HTR-8/SVneo (cell line): ENCODE measurements around the gene CNTNAP2.
"Not testable (repeated sequence)": the region's sequence is repeated elsewhere in the genome, so short reads cannot be mapped to it uniquely, and the experiment has no call there.

Experiments
- DNase-seq: peaks from one replicate; pipeline ENCODE4 v3.0.0; 2011; ENCODE audit warnings: low spot score, mixed read lengths; ENCODE audit not compliant: insufficient read length
- FAIRE-seq: peaks from 2 replicates; lab custom pipeline; 2011; peaks lifted over from hg19 to GRCh38; lab: Jason Lieb, UNC

The CNTNAP2 gene

GRCh38 chr7:147044941-147045340, 928.3 kb downstream of the CNTNAP2 start:
- no peak for DNase-seq

GRCh38 chr7:147047696-147048095, 931.1 kb downstream of the CNTNAP2 start:
- FAIRE-seq (no peak), DNase-seq (no peak)

More at GRCh38 chr7:147044941-147045340, 928.3 kb downstream of the CNTNAP2 start:
- no peak for FAIRE-seq

GRCh38 chr7:147048864-147049263, 932.3 kb downstream of the CNTNAP2 start:
- DNase-seq (no peak), FAIRE-seq (no peak)

- DNase-seq = no peak
- FAIRE-seq = no peak
Observed at GRCh38 chr7:147052818-147053217, 936.2 kb downstream of the CNTNAP2 start.

DNA sequence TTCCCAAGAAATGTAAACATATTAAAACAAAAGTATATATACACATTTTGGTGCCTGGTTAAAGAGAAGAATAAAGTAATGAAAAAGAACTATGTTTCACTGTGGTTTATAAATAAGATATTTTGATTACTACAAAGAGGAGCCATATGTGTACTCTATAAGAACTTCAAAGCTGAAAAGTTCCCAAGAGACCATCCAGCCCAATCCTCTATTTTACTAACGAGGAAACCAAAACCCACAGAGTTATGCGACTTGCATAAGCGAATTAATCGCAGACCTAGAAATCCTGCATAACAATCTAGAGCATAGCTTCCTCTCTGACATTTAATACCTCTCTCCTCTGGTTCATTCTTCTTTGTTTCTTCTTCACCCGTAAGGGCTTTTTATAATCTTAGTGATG, 937.1 kb downstream of the CNTNAP2 start:
- DNase-seq = no peak
- FAIRE-seq = no peak

- DNase-seq (no peak), FAIRE-seq (no peak)
Observed at GRCh38 chr7:147060070-147060469, 943.5 kb downstream of the CNTNAP2 start.

- DNase-seq = no peak
- FAIRE-seq = no peak
Observed at GRCh38 chr7:147062897-147063296, 946.3 kb downstream of the CNTNAP2 start.

DNA sequence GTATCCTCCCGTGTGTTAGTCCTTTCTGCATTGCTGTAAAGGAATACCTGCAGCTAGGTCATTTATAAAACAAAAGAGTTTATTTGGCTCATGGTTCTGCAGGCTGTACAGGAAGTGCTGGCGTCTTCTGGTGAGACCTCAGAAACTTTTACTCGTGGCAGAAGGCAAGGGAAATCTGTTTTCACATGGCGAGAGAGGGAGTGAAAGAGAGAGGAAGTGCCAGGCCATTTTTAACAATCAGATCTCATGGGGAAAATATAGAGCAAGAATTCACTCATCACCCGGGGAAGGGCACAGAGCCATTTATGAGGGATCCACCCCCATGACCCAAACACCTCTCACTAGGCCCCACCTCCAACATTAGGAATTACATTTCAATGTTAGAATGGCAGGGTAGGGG, 952.2 kb downstream of the CNTNAP2 start:
- no peak for DNase-seq
- no peak for FAIRE-seq

- DNase-seq (no peak), FAIRE-seq (no peak)
Observed at GRCh38 chr7:147069771-147070170, 953.2 kb downstream of the CNTNAP2 start.

DNA sequence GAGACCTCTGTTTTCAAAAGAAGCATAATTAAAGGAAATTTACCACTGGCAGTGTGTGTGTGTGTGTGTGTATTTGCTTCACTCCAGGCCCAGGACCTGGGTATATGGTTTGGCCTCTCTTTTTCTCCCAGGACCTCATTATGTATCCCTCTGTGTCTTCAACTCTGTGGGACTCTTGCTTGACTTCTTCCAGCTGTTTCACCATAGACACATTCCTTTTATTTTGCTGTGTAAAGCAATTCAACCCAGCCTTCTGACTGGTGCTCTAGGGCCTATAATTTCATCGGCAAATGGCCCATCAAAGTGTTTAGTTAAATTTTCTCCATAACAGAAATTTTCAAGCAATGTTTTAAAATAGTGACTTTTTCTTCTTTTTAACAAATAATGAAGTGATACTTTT, 954.3 kb downstream of the CNTNAP2 start:
- no peak for FAIRE-seq
- no peak for DNase-seq

- no peak for FAIRE-seq
- DNase-seq = no peak
Observed at GRCh38 chr7:147071536-147071935, 954.9 kb downstream of the CNTNAP2 start.

GRCh38 chr7:147078312-147078711, 961.7 kb downstream of the CNTNAP2 start:
- FAIRE-seq = no peak
- DNase-seq = no peak

GRCh38 chr7:147079083-147079482, 962.5 kb downstream of the CNTNAP2 start:
- FAIRE-seq (no peak), DNase-seq (no peak)

GRCh38 chr7:147079921-147080420, 963.4 kb downstream of the CNTNAP2 start:
- FAIRE-seq (no peak), DNase-seq (no peak)

DNA sequence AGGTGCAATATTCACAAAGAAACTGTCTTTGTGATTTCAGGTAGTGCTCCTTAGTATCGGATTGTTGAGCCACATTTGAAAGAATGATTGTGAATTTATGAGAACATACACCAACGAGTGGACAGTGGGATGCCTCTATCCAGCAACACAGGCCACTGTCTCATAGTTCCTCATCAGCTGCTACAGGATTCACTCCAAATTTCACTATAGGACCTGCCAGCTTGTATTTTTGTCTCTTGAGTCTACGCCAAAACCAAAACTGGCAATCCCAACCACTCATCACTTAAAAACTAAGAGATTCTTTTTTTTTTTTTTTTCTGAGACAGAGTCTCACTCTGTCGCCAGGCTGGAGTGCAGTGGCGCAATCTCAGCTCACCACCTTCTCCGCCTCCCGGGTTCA, 964.5 kb downstream of the CNTNAP2 start:
- FAIRE-seq (no peak), DNase-seq (no peak)

- no peak for FAIRE-seq
- no peak for DNase-seq
Observed at GRCh38 chr7:147089051-147089461, 972.5 kb downstream of the CNTNAP2 start.

GRCh38 chr7:147089608-147090007, 973.0 kb downstream of the CNTNAP2 start:
- FAIRE-seq (no peak), DNase-seq (no peak)

DNA sequence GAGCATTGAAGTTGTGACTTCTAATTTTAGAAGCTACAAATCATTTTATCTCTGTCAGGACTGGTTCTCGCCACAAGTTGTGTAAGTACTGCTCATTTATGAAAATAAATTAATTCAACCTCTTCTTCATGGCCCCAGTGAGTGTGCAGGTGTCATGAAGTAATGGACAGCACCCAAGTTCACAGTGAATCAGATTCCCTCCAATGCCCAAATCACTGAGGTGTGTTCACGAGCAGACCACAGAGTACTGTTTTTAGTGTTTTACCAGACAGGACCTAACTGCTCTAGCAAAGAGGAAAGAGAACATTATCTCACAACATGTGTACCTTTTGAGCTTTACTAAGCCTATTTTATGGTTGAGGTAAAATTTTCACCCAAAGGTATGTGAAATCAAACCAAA, 980.0 kb downstream of the CNTNAP2 start:
- no peak for FAIRE-seq
- no peak for DNase-seq

DNA sequence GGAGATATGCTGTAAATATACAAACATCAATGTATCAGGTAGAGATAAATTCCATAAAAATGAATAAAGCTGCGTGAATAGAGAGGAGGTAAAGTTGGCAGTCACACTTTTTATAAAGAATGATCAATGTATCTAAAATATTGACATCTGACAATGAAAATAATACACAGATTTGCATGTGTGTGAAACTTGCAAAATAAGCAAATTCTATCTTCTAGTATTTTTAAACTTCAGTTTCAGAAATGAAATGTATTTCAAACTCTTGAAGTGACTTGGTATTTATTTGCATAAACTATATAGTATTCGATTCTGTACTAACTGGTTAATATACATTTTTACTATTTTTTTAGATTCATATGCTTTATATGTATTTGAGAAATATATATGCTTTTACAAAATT, 986.6 kb downstream of the CNTNAP2 start:
- FAIRE-seq (no peak), DNase-seq (no peak)

DNA sequence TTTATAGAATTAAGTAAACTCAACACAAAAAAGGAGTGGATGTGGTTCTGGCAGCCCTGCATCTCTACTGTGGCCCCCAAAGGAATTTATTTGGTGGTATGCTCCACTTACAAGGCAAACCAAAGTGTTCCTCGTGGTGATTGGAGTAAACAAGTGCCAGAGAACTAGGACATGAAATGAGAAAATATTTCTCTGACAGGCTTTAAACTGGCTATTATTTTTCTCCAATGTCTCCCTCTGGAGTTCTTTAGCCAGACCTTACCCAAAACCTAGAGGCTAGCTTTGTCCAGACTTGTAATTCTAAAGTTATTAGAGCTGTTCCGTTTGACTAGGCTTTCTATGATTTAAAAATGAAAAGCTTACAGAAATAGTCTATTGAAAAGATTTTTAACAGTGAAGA, 990.1 kb downstream of the CNTNAP2 start:
- DNase-seq (no peak), FAIRE-seq (no peak)

DNA sequence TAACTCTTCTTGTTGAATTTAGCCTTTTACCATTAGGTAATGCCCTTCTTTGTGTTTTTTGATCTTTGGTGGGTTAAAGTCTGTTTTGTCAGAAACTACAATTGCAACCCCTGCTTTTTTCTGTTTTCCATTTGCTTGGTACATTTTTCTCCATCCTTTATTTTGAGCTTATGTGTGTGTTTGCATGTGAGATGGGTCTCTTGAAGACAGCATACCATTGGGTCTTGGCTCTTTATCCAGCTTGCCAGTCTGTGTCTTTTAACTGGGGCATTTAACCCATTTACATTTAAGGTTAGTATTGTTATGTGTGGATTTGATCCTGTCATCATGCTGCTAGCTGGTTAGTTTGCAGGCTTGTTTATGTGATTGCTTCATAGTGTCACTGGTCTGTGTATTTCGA, 997.9 kb downstream of the CNTNAP2 start:
- FAIRE-seq = not testable (repeated sequence)

DNA sequence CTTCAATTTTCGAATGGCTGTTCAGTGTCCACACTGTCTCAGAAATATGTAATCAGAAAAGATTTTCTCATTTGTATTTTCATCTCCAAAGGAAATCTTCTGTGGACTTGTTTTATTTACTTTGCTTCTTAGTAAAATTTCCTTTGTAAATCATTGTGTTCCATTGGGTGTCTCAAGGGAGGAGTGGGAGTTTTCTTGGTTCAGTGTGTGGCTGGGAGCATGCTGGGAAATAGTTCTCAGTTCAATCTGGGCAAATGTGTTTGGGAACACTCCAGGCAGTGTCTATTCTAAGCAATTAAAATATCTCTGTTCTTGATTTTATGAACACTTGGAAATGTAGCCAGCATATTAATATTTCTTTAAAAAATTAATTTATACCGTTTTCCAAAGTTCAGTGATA, 1019.8 kb downstream of the CNTNAP2 start:
- FAIRE-seq (no peak), DNase-seq (no peak)

More for the DNA sequence above, 997.9 kb downstream of the CNTNAP2 start:
- not testable (repeated sequence) for DNase-seq

- FAIRE-seq = no peak
- no peak for DNase-seq
Observed at GRCh38 chr7:147145194-147145593, 1028.6 kb downstream of the CNTNAP2 start.
